GM21423 (cell line): ENCODE results near the gene RAD51B.

Source experiments
- ATAC-seq: cut with Tn5 transposase; IDR thresholded peaks from one replicate; pipeline ENCODE4 v1.9.1; 2021; ENCODE audit warnings: mild to moderate bottlenecking, moderate library complexity; ENCODE audit not compliant: unreplicated experiment

RAD51B gene

DNA sequence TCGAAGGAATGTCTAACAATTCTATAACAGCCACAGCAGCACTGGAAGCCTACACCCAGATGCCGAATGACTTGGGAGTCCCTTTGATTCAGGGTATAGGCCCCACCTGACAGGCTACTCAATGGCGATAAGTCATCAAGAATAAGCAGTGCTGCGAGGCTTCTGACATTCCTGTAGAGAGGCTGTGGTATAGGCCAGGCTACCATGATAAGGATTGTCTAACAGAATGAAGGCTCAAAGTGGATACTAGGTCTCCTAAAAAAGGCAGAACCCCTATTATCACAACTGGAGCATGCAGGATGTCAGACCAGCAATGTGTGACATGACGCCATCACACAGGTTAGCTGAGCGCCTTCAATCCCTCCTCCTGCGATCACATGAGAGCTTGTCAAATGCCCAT, 920.1 kb downstream of the RAD51B start:
- no peak for ATAC-seq

DNA sequence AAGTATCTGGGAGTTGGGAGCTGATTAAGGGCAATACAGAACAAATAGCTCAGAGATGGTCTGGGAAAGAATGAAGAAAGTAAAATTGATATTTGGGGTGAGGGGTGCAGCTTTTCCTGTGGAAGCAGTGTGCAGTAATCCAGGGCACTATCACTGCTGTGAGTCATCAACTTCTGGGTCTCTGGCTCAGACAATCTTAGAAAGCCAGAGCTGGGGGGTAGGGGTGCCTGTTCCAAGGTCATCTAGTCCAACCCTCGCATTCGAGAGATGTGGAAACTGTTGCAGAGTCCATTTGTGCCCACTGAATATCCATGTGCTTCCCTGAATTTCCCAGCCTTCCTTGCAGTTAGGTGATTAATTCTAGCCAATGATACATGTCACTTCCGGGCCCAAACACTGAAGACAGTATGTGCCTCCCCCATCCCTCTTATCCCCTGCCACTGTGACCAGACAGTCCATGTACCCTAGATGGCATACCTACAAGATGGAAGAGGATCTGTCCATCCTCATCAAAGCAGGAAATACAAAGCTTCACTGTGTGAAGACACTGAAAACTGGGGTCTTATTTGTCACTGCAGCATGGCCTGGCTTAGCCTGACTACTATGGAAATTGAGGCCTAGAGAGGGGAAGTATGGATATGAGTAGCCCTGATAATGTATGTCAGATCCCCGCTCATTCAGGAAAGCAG, 921.4 kb downstream of the RAD51B start:
- no peak for ATAC-seq

DNA sequence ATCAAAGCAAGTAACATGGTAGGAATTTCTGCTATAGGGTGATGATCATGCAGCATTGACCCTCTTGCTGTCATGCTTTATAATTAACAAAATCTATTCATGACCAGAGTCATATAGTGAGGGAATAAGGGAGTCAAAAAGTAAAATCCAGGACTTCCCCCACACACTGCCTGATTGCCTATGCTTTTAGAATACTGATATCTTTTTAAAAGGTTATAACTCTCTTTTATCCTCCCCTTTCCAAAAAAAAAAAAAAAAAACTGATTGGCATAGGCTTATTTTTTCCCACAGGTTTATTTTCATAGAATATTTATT, 921.9 kb downstream of the RAD51B start:
- ATAC-seq: no peak

DNA sequence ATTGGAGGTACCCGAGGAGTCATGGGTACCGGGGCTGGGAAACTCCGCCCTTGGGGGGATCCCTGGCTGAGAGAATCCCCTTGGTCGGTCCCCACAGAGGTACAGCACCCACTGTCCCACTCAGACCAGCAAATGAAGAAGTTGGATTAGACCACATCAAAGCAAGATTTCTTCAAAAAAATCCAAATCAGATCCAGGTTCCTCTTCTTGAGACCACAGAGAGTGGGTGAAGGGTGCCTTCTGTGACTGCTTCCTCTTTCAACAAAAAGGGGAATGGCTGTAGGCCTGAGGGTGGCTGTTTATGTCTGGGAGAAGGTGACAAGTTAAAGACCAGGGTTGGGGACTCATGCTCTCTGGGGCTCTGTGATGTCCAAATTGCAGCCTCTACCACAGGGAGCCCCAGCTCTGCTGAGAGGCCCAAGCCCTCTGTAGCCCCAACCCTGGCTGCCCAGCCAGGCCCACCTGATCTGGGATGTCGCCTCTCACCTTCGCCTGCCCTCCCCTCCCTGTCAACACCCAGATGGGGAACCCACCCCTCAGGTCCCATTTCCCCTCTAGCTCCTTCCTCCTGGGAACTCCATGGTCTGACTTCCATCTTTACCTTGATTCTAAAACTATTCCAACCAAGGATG, 922.4 kb downstream of the RAD51B start:
- peak; percentile 76 for ATAC-seq

DNA sequence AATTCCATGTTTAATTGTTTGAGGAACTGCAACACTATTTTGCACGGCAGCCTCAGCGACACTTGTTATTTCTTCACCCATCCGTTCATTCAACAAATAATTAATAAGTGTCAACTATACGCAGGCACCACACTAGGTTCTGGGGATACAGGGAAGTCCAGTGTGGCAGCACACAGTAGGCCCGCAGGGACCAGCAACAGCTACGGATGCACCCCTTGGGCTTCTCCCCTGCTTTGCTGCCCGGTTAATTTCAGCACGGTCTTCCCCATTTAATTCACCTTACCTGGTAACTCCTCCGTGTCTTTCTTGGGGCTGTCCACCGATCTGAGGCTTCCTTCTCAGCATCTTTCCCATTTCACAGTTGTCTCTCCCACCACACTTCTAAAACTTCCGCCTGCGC, 925.0 kb downstream of the RAD51B start:
- no peak for ATAC-seq

DNA sequence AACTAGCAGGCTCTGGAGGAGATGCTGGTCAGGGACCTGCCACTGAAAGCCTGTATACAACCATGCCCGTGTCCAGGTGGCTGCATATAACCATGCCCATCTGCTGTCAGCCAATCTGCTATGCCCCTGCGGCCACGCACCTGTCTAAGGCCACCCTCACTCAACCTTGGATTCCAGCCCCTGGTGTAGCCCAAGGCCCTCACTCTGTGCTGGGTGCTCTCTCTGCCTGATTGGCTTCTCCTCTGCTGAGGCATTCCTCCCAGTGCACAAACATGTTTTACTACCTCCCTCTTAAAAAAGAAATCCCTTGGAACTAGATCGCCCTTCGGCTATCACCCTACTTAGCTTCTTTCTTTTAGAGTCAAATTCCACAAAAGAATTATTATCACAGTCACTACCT, 927.8 kb downstream of the RAD51B start:
- ATAC-seq: no peak

DNA sequence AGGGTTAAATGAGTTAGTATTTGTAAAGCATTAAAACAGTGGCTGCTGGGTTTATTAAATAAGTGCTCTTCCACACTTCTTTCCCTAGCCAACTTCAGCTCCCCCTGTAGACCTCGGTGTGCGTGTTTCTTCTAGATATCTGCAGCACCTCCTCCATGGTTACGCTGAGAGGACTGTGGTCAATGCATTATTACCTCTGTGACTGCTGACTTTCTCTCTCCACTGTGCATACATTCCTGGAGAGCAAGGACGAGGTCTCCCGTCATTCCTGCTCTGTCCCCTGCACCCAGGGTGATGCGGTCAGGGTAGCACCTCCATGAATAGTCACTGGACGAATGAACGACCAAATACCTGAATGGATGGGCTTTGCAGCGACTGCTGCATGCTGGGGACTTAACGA, 928.7 kb downstream of the RAD51B start:
- ATAC-seq: no peak

DNA sequence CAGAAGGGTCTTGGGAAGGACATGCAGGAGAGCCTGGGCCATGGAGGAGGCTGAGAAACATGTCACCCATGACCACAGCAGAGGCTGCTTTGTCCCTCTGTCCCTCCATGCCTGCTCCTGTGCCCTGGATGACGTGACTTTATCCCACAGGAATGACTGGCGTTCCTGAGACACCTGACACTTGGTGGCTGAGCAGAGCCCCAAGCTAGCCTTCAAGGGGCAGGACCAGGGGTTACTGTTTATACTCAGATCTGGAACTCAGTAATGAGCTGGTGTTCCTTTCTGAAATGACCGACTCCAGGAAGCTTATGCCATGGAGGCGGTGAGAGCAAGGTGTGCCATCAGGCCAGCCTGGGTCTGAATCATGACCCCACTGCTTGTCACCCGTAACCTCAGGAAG, 929.1 kb downstream of the RAD51B start:
- ATAC-seq: no peak

DNA sequence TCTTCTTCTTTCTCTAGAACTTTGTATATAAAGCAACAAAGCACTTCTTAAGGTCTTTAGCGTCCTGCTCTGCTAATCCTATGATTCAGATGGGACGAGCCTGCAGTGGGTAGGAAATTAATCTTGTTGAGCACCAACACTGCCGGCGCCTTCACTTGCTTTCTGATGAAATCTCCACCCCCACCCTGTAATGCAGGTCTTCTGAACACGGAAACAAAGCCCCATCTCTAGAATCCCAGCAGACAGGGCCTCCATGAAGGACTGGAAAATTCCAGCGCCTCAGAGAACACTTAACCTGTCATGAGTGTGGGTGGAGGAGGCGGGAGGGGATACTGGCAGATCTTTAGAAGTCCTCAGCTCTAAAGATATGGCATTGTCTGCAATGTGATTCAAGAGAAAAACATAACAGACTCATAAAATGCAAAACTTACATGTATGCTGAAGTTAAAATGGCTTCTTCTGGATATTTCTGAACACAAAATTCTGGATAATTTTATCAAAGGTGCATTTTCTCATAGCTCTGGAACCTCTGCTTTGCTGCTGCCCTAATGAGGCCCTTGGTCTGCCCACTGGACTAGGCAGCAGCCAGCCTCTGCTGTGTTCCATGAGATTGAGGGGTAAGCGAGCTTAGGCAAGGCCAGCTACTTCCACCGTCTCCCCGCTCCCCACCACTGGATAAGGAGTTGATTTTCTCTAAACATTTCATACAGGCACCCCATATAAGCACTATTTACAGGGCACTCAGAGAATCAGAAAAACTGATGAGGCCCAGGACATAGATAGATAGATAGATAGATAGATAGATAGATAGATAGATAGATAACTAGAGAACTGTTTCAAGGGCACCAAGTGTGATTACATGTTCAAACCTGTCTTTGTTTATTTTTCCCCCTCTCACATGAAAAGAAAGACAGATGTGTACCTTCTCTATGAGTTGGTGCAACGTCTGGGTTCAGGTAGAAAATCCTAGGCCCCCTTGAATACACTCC, 930.2 kb downstream of the RAD51B start:
- no peak for ATAC-seq

DNA sequence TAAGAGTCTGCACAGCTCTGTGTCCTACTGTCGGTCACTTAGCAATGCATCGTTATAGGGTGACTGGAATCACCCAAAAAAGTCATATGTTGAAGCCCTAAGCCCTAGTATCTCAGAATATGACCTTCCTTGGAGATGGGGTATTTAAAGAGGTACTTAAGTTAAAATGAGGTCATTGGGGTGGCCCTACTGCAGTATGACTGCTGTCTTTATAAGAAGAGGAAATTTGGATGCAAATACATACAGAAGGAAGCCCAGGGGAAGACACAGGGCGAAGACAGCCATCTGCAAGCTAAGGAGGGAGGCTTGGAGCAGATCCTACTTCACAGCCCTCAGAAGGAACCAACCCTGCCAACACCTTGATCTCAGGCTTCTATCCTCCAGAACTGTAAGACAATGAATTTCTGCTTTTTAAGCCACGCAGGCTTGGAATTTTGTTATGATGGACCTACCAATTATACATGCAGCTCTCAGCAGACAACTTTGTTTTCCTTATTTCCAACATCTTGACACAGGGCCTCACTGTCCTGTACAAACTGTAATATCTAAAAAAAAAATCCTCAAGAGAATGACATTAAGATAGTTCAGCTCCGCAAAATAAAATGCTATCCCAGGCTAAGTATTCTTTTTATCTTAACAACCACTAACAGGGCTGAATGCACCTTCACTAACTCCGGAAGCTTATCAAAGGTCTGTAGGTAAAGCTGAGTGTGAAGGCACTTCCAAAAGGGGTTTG, 932.9 kb downstream of the RAD51B start:
- ATAC-seq: no peak

DNA sequence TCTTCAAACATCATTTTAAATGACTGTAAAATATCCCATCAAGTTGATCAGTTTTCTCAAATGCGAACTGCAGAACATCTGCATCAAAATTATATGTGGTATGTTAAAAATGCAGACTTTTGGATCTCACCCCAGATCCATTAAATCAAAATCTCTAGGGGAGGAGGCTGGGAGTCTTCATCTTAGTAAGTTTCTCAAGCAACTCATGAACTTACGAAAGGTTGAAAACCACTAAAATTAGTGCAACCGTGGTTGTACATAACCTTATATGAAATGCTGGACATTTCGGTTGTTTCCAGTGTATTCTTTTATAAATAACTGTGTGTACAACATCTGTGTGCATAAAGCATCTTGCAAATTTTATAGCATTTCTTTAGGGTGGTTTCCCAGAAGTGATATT, 934.1 kb downstream of the RAD51B start:
- ATAC-seq: no peak

DNA sequence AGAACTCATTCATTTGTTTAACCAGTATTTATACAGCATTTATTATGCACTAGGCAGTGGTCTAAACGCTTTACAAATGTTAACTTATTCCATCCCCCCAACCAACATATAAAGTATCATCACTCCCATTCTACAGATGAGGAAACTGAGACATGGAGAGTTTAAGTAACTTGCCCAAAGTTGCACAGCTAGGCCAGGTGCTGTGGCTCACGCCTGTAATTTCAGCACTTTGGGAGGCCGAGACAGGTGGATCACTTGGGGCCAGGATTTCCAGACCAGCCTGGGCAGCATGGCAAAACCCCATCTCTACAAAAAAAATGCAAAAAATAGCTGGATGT, 935.4 kb downstream of the RAD51B start:
- ATAC-seq: no peak

DNA sequence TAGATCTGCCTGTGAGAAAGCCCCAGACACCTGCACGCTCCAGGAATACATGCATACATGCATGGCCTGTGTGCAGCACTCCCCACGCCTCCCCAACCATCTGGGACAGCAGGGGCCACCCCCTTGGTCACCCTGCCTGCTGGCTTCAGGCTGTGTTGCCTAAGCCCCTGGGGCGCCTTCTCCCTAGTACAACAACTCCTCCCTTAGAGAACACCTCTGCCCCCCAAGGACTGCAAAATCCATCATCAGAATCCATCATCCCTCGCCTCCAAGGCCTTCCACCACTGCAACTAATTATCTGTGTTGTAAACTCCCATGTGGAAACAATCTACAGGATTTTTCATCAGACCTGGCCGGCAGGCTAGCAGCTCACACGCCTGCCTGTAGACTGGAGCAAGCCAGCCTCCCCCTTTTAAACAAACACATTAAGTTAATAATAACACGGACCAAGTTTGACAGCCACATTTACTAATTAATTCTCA, 936.5 kb downstream of the RAD51B start:
- ATAC-seq: no peak

DNA sequence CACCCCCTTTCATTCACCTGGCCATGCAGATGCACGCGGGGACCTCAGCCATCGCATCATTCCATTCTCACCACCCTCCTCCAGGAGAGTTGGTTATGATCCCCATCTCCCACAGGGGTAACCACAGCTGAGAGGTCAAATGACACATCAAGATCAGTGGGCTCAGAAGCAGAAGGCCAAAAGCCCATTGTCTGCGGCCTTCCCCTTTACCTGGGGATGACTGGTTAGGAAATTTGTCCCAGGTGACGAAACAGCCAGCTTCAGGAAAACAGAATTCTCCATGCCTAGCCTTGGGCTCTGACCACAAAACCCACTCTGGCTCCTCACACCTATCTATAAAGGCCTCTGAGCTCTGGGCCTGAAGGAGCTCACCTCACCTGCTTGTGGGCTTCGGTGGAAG, 937.2 kb downstream of the RAD51B start:
- ATAC-seq: no peak

DNA sequence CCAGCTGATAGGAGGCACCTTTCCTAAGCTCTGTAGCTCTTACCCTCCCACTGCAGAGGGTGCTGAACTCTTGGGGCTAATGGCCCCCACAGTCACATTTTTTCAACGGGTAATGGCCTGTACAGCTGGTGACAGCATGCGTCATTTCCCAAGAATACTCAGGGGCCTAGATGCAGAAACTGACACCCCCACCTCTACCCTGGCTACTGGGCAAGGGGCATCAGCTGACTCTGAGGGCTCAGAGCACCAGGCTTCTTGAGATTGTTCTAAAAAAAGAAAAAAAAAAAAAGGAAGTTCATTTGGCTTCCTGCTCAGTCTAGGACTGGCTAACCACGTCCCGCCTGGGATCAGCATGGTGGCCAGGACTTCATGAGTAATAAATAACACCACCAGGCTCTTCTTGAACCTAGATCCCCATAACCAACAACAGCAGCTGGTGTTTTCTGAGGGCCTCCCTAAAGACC, 938.1 kb downstream of the RAD51B start:
- ATAC-seq: no peak

DNA sequence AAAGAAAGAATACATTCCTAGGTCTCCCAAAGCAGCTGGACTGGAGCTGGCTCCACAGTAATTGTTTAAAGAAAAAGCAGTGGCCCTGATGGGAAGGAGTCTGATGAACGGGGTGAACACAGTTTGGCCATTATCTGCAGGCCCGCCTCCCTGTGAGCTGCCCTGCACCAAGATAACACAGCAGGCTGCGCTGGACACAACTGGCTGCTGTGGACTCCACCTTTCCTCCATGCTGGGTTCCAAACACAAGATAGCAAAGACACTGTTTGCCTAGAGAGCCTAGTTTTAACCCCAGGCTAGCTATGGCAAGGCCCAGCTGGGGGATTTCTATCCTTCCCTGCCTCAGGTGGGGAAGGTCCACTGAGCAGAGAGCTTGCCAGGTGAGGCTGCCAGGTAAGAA, 938.7 kb downstream of the RAD51B start:
- ATAC-seq: no peak

DNA sequence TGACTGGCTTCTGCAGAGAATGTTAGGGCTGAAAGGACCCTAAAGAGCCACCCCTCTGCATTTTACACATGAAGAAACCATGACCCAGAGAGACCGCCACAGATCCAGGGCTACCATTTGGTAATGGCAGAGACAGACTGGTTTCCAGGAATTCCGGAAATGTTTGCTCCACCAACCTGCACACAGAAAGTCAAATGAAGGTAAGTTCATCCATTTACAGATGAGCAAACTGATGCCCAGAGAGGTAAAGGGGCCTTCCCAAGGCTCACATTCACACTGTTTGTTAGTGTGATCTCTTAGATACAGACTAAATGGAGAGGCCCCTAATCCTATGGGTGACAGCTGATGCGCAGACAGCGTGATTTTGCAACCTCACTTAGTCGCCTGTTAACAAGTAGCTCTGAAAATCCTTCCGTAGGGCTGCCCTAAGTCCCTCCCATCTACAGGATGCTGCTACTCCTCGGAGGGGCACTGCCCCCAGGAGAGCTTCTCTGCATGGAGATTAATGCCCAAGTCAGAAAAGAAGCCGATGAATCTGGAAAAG, 939.5 kb downstream of the RAD51B start:
- ATAC-seq: no peak

DNA sequence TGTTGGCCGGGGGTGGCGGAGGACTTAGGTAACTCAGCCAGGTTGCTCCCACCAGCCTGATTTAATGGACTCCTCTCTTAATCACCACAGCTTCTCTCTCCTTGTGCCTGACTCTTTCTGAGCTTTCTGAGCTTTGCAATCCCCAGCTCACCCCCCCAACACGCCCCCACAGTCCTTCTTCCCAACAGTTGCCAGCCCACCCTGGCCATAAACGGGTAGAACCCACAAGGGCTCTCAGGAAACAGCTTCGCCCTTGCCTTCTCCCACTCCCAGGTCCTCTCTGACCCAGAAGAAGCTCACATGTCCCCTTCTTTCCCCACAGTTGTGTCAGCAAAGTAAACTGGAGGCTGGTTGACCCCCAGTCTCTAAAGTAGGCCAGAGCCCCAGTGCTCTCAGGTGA, 940.4 kb downstream of the RAD51B start:
- no peak for ATAC-seq

DNA sequence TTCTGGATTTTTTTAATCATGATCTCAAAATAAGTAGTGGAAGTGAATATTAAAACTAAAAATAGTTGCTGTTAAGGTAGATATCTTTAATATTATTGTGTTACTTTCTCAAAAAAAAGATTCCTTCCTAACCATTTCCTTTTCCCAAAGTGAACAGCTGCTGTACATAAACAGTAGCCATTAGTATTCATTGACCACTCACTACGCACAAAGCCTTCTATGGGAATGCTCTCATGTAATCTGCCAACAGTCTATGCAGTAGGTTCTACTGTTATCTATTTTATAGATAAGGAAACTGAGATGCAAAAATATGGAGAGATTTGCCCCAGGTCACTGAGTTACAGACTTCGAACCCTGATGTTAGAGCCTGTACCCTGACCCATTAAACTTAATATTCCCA, 941.2 kb downstream of the RAD51B start:
- ATAC-seq: no peak

DNA sequence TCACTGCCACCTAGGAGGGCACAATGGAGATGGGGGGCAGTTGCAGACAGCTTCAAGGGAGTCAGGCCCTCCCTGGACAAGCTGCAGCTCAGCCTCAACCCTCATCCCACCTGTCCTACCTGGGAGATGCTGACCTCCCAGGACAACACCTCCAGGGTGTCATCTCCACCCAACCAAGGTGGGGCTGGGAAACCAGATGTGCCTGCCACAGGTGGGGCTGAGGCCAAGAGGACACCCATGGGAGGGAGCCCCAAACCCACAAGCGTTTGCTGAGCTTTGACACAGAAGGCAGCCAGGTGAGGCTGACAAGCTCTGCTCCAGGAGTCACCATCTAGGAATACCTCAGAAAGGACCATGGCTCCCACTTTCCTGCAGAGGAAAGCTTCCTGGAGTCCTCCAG, 941.8 kb downstream of the RAD51B start:
- ATAC-seq: no peak
